Putamen (tissue), 1 donor: Measurements from ENCODE around the gene SCN3A.
A peak's percentile ranks its signal among the peaks of the same experiment; 100 is the strongest.

ENCODE experiments used
- DNase-seq: peaks from one replicate; pipeline ENCODE4 v3.0.0-alpha.2; 2016; ENCODE audit warnings: low spot score

Gene SCN3A

DNA sequence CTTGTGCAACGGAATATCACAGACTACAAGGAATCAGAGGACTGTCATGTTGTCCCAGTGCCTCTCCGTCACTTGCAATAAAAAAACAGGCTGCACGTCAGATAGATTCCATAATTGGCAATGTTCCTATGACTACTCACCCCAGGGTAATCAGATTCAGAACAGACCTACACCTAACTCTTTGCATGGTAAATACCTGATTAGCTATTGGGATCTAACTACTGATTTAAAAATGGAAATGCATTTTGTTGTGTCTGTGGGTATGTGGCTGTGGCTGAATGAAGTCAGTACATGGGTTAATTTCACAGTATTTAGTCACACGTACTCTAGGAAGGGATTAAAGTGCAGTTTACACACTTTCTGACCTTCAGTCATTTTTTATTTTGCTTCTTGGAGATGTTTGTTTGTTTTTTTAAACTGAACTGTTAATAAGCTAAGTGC is 91.7 kb downstream of the SCN3A start:
- DNase-seq = no peak

GRCh38 chr2:165110394-165110793 is 93.5 kb downstream of the SCN3A start:
- no peak for DNase-seq

DNA sequence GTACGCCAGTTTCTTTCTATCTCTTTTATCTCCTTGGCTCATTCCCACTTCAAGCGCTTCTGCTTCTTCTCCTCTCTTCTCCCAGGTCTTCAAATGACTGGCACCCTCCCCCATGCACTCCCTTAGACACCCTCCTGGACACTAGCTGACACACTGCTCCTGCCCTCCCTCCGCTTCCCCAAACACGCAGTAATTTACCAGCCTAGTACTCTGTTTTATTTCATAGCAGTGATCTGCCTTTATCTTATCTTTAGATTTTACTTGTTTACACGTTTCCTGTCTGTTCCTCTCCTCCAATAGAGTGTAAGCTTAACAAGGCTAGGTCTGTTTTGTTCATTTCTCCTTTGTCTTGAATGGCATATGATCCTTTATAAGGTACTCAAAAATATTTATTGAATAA is 93.9 kb downstream of the SCN3A start:
- no peak for DNase-seq

- DNase-seq = no peak
Measured at GRCh38 chr2:165105926-165106325, 97.9 kb downstream of the SCN3A start.

- DNase-seq = no peak
Measured at GRCh38 chr2:165087933-165088901, 115.6 kb downstream of the SCN3A start.

DNA sequence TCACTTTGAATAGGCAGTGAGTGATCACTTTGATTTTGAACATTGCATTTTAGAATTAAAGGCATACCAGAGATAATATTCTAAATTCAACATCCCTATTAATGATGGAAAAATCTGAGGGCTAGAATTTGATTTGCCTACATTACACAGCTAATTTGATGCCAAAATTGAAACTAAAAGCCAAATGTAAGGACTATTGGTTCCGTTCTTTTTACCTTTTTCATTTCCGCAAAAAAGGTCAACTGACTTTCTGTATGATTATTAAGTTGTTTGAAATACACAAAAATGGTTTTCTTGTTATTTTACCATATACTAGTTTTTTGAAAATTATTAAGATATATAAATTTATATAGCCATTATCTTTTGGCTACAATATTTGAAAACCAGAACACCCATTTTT is 117.5 kb downstream of the SCN3A start:
- DNase-seq = no peak

DNA sequence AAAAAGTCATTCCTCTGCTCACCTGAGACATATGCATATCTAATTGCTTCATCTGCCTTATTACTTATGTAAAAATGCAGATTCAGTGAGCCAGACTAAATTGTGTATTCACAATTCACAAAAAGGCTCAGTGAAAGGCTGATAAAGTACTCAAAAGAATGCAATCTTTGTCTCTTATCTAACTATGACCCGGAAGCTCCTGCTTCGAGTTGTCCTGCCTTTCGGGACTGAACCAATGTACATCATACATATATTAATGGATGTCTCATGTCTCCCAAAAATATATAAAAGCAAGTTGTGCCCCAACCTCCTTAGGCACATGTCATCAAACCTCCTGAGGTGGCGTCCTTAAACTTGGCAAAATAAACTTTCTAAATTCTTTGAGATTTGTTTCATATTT is 120.5 kb downstream of the SCN3A start:
- DNase-seq = no peak

- no peak for DNase-seq
Measured at GRCh38 chr2:165082479-165082878, 121.4 kb downstream of the SCN3A start.

- DNase-seq = no peak
Measured at GRCh38 chr2:165081276-165081675, 122.6 kb downstream of the SCN3A start.

DNA sequence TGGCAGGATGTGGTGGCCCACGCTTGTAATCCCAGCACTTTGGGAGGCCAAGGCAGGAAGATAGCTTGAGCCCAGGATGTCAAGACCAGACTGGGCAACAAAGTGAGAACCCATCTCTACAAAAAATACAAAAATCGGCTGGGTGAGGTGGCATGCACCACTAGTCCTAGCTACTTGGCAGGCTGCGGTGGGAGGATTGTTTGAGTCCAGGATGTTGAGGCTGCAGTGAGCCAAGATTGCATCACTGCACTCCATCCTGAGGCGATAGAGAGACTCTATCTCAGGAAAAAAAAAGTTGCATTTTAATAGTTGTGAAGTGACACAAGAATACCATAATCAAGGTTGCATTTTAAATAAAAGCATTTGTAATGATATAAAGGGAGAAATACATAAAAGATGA is 124.4 kb downstream of the SCN3A start:
- DNase-seq = no peak

DNA sequence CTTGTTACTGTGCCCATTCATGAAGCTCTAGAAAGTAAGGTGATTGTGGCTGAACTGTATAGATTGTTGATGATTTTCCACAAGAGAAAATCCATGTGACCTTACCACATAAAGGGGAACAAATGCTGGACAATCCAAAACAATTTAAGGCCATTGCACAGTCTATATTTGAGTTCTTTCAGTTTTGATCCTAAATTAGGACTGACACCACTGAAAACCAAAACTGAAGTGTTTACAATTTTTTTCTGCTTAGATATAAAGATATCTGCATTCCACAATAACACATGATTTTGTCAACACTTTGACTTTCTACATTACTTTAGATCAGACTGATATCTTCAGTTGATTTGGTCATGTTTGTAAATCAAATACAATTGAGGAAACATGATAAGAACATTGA is 124.9 kb downstream of the SCN3A start:
- DNase-seq = no peak

DNA sequence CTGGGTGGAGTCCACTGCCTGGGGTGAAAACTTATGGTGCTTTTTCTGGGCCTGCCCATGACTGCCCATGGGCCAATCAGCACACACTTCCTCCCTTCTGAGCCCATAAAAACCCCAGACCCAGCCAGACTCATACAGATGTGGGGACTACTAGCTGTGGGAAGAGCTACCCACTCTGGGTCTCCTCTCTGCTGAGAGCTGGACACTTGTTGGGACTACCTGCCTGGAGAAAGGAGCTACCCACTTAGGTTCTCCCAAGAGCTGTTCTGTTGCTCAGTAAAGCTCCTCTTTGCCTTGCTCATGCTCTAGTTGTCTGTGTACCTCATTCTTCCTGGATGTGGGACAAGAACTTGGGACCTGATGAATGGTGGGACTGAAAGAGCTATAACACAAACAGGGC is 129.0 kb downstream of the SCN3A start:
- DNase-seq = no peak

GRCh38 chr2:165074323-165074722 is 129.5 kb downstream of the SCN3A start:
- no peak for DNase-seq

DNA sequence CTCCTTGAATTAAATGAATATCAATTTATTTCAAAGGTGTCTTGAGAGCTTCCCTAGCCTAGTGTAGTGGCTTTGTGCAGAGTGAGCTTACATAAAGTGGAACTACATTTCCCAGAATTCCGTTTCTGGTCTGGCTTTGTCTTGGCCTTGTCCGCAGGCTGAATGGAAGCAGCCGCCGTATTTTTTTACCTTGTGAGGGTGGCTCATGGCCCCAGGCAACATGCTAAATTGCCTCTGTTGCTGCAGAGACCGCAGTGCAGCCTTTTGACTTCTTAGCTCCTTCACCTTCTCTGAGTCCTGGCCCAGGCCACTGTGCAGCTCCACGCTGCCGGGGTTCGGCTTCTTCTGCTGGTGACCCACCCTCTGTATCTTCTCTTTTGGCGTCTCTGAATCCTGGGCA is 133.8 kb downstream of the SCN3A start:
- no peak for DNase-seq

- DNase-seq = no peak
Measured at GRCh38 chr2:165069151-165069550, 134.7 kb downstream of the SCN3A start.

- DNase-seq = no peak
Measured at GRCh38 chr2:165068487-165068757, 135.4 kb downstream of the SCN3A start.

GRCh38 chr2:165067643-165068486 is 136.0 kb downstream of the SCN3A start:
- peak; percentile 82 for DNase-seq

GRCh38 chr2:165064743-165065142 is 139.1 kb downstream of the SCN3A start:
- no peak for DNase-seq

DNA sequence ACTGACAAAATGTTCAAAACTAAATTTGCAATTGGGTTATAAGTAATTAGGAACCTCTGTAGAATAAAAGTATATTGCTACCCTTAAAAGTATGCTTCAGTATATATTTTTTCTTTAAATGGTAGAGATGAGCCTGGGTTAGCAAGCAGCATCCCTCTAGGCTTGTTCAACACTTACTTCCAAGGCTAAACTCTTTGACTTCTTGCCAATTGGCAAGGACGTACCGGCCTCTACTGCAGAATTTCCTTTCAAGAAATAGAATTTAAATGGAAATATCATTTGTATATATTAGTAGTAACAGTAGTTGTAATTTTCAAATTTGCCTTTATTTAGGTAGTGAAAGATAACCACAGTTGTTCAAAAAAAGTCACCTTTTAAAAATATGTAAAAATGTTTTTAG is 143.4 kb downstream of the SCN3A start:
- DNase-seq = no peak

- no peak for DNase-seq
Measured at GRCh38 chr2:165058476-165059265, 145.2 kb downstream of the SCN3A start.

- DNase-seq = no peak
Measured at GRCh38 chr2:165057931-165058330, 145.9 kb downstream of the SCN3A start.

DNA sequence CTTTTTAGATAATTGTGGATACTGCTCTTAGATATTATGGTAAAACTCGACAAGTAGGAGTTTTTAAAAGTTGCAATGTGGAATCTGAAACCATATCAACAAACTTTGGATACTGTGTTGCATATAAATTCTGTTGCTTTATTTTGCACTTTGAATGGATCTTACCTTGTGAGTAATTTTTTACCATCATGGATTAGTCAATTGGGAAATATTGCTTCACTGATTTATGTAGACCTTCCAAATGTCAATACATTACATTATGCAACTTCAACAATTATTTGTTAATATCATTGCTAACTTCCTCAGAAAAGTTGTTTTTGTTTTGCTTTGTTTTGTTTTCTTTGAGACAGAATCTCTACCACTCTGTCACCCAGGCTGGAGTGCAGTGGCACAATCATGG is 146.5 kb downstream of the SCN3A start:
- no peak for DNase-seq
